ENCODE data around the gene IFRD2.
"Not testable (repeated sequence)": the region's sequence is repeated elsewhere in the genome, so short reads cannot be mapped to it uniquely, and the experiment has no call there.

Gene IFRD2

GRCh38 chr3:50244813-50245212 lies 47.4 kb downstream of the IFRD2 start:
- DNase-seq: not testable (repeated sequence)

GRCh38 chr3:50243543-50243895 lies 48.7 kb downstream of the IFRD2 start:
- no peak for DNase-seq

DNA sequence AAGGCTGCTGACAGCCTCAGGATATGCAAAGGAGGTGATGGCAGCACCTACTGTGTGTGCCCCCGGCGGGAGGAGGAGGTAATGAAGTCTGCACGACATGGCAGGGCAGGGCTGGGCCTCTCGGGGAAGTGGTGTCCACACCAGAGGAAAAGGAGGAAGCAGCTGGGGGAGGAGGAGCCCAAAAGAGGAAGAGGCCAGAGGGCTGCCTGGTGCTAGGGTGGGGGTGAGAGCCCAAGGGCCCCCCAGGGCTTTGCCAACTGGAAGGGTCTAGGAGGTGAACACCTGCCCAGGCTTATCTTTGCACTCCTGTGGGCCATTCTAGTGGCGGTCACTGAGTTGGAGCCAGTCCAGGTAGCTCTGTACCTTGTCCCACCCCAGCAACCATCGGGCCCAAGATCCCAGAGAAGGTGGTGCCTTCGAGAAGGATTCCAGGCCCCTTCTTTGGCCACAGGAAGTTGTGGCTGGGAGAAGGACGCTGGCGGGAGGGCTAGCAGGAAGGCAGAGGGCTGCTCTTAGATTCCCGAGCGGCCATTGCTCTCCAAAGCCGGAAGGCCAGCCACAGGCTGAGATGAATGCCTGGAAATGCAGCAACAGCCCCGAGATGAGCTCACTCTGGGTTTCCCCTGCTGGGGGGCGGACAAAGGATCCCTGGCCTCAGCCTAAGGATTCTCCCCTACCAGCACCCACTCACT lies 49.2 kb downstream of the IFRD2 start:
- no peak for DNase-seq

GRCh38 chr3:50242381-50242770 lies 49.9 kb downstream of the IFRD2 start:
- no peak for DNase-seq

GRCh38 chr3:50241713-50242380 lies 50.4 kb downstream of the IFRD2 start:
- no peak for DNase-seq

GRCh38 chr3:50241163-50241562 lies 51.1 kb downstream of the IFRD2 start:
- DNase-seq: no peak

GRCh38 chr3:50239649-50240048 lies 52.6 kb downstream of the IFRD2 start:
- no peak for DNase-seq

DNA sequence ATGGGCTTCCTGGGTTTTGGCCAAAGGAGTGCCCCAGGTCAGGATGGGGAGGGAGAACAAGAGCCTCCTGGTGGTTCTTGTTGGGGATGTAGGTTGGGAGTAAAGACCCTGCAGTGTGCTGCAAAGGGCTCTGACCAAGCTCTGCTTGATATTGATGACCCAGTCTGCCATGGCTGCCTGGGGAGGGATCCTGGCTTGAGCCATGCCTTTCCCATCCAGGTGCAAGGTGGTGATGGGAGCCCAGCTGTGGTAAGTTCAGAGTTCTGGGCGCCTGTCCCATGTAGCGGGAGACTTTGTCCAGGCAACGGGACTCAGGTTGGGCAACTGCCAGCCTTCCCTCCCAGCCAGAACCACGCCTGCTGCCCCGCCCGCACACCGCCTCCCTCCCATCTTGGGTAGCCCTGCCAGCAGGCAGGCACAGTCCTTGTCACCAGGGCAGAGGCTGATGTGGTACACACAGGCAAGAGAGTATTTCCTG lies 53.6 kb downstream of the IFRD2 start:
- no peak for DNase-seq

DNA sequence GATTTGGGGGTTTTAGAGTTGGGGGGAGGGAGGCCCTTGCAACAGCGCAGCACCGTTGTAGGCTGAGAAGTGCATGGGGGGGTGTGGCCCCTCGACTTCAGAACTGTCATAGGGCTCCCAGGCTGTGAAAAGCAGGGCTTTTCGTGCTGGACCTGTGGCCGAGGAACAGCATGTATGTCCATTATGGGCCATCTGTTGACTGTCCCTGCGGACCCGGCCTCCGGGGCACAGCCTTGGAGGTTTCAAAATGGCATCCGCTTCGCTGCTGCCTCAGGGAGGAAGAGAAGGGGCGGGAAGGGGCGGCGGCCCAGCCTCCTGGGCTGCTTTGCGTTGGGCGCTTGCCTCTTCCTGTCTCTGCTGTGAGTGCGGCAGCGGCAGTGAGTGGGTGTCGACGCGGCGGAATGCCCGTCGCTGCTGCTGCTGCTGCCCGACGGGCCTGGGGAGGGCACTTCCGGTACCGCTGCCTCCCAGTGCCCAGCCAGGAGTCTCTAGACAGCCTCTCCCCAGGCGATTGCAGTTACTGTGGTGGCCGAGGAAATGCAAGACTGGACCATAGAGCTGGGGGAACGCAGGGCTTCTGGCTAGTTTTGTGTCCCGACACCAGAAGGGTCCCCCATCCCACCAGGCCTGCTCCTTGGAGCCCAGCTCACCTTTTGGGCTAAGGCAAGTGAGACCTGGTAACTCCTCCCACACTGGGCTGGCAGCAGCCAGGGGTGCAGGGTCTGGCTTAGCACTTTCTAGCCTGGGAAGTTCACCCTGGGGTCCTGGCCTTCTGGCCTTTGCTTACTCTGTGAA lies 54.3 kb downstream of the IFRD2 start:
- DNase-seq: peak; percentile 39
